HG02852 (cell line): ENCODE measurements around the gene TXN2.
"Not testable (repeated sequence)": the region's sequence is repeated elsewhere in the genome, so short reads cannot be mapped to it uniquely, and the experiment has no call there.

Source experiments
- ATAC-seq: cut with Tn5 transposase; IDR thresholded peaks from one replicate; pipeline ENCODE4 v1.9.1; 2021; ENCODE audit warnings: mild to moderate bottlenecking, moderate library complexity; ENCODE audit not compliant: unreplicated experiment

Gene TXN2

DNA sequence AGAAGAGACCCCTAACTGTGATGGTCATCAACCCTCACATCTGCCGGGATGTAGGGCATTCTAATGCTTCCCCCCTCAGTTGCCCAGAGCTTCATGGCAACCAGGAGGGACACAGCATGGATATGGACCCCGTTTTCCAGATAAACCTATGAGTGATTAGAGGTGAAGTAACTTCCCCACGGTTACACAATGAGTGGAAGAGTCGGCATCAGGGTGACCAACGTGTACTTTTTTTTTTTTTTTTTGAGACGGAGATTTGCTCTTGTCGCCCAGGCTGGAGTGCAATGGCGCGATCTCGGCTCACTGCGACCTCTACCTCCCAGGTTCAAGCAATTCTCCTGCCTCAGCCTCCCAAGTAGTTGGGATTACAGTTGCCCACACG, 25.0 kb downstream of the TXN2 start:
- ATAC-seq, result no peak

DNA sequence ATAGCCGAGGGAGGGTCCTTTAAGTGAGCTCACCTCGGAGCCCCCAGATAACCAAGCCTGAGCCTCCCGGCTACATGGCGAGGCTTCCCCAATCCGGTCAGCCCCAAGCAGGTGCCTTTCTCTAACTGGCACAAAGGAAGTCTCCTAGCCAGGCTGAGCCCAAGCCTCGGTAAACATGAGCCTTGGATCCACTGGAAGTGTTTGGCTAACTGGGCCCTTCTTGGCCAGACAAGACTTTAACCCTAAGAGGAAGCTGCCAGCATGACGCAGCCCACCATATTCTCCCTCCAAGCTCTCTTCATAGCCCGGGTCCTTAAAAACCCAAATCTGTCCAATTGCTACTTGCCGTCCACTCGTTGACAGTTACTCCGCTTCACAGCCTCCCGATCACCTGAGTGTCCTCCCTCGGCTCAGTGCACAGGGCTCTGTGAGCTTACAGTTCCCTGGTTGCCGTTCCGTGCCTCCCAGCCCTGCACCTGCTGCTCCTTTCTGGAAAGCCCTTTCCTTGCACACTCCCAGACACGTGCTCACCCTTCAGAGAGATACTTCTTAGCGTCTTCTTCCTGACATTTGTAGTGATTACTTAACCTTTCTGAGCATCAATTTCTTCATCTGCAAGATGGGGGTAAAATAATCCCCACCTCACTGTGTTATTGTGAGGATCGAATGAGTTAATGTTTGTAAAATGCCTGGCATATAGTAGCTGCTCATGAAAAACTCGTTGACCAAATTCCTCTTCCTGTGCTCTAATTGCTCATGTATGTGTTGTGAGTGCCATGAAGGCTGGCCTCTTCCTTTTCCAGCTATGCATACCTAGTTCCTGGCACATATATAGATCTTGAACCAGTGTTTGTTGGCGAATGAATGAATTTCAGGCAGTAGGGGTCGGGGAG, 25.6 kb downstream of the TXN2 start:
- ATAC-seq, result no peak

DNA sequence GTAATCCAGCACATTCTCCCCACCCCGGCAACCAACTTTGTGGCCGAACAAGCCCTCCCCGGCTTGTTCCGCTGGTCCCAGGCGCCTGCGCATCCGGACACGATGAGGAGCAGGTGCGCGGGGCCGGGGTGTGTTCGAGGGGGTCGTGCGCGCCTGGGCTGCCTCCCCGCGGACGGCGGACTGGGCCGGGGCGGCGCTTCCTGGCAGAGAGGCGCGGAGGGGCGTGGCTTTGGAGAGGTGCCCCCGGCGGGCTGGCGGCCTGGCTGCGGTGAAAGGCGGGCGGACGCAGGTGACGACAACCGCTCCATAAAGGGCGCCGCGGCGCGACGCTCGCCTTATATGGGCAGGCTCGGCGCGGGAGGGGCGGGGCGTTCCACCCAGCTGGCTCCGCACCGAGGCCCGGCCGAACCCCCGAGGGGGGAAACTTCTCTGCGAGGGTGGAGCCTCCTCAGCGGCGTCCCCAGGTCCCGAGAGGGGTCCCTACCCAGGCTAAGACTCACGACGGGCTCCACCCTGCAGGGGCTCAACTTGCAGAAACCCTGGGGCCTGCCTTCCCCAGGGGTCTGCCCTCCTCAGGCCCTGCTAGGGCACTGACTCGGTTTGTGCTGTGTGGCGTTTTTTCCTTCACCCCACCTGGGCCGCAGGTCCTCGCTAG, 26.4 kb downstream of the TXN2 start:
- ATAC-seq, result peak; percentile 63

DNA sequence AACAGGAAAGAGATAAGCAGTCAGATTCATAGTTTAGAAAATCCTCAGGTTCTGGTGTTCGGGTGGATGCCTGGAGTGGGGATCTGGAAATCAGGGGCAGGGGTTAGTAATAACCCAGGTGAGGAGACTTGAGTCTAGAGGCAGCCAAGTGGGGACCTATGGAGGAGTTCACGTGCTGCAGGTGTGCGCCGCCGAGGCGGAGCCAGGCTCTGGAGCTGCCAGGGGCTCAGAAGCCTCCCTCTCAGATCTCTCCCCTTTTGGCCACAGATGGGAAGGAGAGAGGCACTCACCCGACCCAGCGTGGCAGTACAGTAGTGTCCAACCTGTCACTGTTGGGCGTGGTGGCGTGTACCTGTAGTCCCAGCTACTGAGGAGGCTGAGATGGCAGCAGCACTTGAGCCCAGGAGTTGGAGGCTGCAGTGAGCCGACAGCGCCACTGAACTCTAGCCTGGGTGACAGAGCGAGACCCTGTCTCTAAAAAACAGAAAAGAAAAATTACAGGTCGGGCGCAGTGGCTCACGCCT, 27.5 kb downstream of the TXN2 start:
- no peak for ATAC-seq

GRCh38 chr22:36452978-36453607, 28.3 kb downstream of the TXN2 start:
- ATAC-seq, result not testable (repeated sequence)

DNA sequence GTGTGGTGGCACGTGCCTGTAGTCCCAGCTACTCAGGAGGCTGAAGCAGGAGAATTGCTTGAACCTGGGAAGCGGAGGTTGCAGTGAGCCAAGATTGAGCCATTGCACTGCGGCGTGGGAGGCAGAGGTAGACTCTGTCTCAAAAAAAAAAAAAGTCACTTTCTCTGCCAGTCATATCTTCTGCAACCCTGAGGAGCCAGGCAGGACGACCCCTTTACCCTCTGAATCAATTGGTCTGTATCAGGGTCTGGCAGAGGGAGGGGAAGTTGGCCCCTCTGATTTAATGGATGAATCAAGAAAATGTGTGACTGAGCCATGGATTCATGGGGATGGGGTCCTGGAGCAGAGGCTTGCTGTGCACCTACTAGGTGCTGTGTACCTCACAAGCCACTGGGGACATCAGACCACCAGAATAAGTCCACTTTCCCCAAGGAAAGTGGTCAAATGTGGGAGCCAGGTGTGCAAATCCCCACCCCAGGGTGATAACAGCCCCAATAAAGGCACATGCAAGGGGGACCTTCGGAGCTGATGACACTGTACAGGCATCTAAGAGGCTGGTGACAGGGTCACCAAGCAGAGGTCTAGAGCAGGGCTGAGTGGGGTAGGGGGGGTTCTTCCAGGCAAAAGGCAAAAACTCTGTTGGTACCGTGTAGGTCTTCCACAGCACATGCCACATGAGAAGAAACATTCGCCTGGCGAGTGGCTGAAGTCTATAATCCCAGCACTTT, 29.0 kb downstream of the TXN2 start:
- no peak for ATAC-seq

DNA sequence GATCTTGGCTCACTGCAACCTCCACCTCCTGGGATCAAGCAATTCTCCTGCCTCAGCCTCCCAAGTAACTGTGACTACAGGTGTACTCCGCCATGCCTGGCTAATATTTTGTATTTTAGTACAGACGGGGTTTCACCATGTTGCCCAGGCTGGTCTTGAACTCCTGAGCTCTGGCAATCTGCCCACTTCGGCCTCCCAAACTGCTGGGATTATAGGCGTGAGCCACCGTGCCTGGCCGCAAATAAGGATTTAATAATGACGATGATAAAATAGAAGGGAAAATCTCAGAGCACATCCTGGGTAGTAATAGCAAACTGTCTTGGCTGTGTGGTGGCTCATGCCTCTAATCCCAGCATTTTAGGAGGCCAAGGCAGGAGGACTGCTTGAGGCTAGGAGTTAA, 30.5 kb downstream of the TXN2 start:
- ATAC-seq, result not testable (repeated sequence)

GRCh38 chr22:36449596-36450175, 31.8 kb downstream of the TXN2 start:
- ATAC-seq, result no peak

- ATAC-seq, result no peak
Measured at GRCh38 chr22:36447632-36448031, 33.8 kb downstream of the TXN2 start.

DNA sequence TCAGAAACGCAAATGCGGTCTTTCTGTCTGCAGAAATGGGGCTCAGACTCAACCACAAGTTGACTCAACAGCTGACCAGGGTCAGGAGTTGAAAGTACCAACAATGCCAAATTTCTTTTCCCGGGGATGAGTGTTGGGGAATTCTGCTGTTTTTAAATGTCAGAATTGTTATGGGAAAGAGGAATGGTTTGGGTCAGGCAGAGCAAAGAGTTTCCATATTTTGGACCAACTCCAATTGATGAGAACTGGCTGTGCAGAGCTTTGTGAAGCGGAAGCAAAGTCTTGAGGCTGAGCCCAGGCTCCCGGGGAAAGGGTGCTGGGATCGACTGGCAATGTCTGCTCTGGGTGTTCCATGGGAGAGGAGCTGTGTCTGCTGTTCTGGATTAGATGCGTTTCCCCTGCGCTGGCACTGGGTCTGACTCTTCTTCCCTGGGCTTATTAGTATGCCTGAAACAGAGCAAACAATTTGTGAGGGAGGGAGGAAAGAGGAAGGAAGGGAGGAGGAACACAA, 36.2 kb downstream of the TXN2 start:
- ATAC-seq, result no peak

- ATAC-seq, result no peak
Measured at GRCh38 chr22:36443198-36443770, 38.2 kb downstream of the TXN2 start.

DNA sequence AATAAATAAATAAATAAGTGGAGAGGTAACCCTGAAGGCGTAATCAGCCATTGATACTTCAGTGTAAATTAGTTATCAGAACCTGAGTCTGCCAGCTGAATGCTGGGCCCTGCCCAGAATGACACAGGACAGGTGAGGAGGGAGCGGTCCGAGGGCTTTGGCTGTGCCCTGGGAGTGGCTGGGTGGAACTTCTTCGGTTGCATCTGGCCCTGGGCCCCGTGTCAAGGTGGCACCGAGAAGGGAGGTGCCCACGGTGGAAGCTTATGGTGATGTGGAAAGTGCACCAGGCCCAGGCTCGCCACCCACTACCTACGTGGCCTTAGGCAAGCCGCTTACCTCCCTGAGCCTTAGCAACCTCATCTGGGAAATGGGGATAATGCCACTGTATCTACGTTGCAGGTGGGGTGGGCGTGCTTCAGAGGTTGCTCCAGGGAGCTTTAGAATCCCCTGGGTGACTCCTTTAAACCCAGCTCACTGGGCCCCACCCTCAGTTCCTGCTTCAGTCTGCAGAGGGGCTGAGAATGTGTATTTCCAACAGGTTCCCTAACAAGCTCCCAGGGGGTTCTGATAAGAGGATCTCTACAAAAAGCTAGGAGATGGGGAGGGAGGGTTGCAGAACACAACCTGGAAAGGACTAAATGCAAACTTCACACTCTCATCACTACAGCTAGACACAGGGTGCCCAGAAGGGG, 38.8 kb downstream of the TXN2 start:
- no peak for ATAC-seq

GRCh38 chr22:36440429-36441002, 40.9 kb downstream of the TXN2 start:
- ATAC-seq, result no peak

DNA sequence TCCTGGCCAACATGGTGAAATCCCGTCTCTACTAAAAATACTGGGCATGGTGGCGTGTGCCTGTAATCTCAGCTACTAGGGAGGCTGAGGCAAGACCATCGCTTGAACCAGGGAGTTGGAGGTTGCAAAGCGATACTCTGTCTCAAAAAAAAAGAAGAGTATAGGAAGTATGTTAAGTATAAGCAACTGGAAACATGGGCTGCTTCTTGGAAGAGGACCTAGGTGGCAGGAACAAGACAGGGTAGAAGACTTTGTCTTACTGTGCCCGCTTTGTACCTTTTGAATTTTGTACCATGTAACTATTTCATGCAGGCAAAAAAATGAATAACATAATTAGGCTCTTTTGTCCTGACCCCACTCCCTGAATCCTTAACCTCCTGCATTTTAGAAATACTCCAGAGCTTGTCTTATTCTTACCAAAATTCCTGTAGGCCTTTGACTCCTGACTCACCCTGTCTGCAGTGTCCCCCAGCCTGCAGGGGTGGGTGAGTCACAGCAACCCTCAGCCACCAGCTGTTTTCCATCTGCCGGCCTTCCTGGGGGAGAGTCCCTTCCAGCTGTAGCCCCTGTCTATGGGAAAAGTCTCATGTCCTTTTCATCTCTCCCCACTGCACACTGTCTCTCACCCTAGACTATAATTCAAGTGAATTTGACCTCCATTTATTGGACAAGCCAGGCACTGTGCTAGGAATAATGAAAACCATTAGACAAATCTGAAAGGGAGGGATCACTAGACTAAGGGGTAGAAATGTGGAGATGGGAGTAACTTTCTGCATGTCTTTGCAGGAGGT, 41.8 kb downstream of the TXN2 start:
- no peak for ATAC-seq

GRCh38 chr22:36435516-36436415, 45.7 kb downstream of the TXN2 start:
- no peak for ATAC-seq

DNA sequence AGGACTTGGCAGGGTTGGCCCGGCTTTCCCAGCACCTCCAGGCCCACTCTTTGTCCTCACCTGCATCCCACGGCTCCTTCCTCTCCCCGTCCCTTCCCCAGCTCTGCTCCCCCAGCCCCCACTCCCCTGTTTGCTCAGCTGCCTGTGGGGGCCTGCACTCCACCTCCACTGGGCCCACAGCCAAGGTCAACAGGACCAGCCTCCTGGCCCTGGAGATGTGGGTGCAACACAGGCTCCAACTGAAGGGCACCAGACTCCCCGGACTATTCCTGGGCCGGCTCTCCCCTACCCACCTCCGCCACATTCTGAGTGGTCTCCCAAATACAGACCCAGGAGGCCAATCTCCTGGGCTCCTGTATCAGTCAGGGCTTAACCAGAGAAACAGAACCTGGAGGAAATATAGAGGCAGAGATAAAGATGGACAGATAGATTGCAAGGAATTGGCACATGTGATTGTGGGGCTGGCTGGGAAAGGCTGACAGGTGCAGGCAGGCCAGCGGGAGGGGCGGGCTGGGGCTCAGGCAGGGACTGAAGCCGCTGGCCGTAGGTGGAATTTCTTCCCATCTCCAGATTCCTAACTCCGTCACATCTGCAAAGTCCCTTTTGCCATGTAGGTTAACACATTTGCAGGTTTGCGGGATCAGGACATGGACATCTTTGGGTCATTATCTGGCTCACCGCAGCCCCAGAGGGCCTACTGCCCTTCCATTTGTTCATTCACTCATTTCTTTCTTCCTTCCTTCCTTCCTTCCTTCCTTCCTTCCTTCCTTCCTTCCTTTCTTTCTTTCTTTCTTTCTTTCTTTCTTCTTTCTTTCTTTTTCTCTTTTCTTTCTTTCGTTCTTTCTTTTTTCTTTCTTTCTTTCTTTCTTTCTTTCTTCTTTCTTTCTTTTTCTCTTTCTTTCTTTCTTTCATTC, 47.9 kb downstream of the TXN2 start:
- ATAC-seq, result no peak
